ENCODE results near the gene HNRNPA3. TPM values are rescaled to one million over a fixed set of nuclear protein-coding genes. Genes with fewer than 3 reads are reported as not detected.

Gene HNRNPA3
- total RNA-seq = 32.2 and 72.6 TPM in 2 replicates

DNA sequence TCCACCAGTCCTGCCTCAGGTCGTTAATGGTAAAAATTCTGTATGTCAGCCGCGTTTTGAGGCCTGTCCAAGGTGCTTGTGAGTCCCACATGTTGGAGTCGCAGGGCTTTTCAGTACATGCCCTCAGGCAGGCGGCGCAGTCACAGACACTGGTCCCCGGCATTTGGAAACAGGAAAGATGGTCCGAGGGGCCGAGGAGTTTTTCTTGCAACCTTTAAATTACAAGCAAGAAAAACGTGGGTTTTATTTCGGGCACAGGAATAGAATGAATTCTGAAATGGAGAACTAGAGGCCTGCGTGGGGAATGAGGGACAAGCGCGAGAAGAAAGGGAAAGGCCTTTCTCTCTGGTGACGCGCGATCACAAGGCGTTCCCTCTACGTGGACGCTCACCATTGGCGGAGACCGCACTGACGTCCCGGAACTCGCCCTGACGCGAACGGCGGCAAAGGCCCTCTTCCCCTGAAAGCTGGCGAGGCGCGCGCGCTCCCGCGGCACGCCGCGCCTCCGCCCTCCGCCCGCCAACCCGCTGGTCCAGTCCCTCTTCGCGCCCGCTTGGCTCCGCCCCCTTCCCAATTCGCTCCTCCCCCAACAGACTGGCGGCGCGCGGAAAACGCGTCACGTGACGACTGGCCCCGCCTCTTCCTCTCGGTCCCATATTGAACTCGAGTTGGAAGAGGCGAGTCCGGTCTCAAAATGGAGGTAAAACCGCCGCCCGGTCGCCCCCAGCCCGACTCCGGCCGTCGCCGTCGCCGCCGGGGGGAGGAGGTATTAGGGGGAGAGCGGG is at the start of gene HNRNPA3:
HNRNPA3 (plus strand) TSS at position 689 of the 785 bp plus-strand sequence; CDS start at position 695, 6 bp downstream.

GRCh38 chr2:177264693-177265587 is 52.3 kb downstream of the HNRNPA3 start, which contains the start of gene NFE2L2:
Gene NFE2L2, minus strand, starts transcription at chr2:177264727. Its CDS starts 151 bp downstream, at chr2:177264576.

Other genes starting within 250 kb of the HNRNPA3 start
- gene NFE2L2, start 51.9 kb downstream of the HNRNPA3 start, total RNA-seq = 23.6 and 68.5 TPM in 2 replicates
- gene AGPS, start 180.0 kb downstream of the HNRNPA3 start, total RNA-seq = 57.8 and 114 TPM in 2 replicates

Measured in bladder microvascular endothelial cell (primary cell).